ENCODE measurements around the gene CAPG. TPM values are rescaled to one million over a fixed set of nuclear protein-coding genes. Genes with fewer than 3 reads are reported as not detected.
A peak's percentile ranks its signal among the peaks of the same experiment; 100 is the strongest.

CAPG gene
- total and polyA plus RNA-seq, 2 experiments from 2014 or later = 249 to 346 TPM

GRCh38 chr2:85395912-85396475 is 14.2 kb downstream of the CAPG start:
- in situ Hi-C loops (cut with MboI) = no loop called here
- Histone ChIP-seq H3K36me3 (ENCODE audit: low read depth) (peaks cover 15% of the 10 kb centered on the region), H3F3A (ENCODE audit: insufficient read depth) (peaks cover 26% of the 10 kb centered on the region), H3K9me3 (ENCODE audit: low read depth) (no peaks in the 10 kb centered on the region), H3K27me3 (replicated peaks; ENCODE audit: insufficient read depth) (no peaks in the 10 kb centered on the region), H3K9me2 (ENCODE audit: insufficient read depth) (no peaks in the 10 kb centered on the region), H3K4me3 (no peak overlapping the region), H3K9ac (no peak overlapping the region), H3K4me1 (ENCODE audit: insufficient read depth) (peaks cover 19% of the 10 kb centered on the region), H3K27ac (no peak overlapping the region), H3K4me2 (ENCODE audit: unreplicated experiment) (no peak overlapping the region), H2AFZ (no peak overlapping the region), H3K79me2 (ENCODE audit: insufficient read depth) (no peaks in the 10 kb centered on the region), H4K20me1 (ENCODE audit: insufficient read depth) (no peaks in the 10 kb centered on the region)
- 89 to 92% methylated on average over 14 of the region's 14 CpGs for WGBS, 2 experiments (ENCODE audit: low coverage in 1 of 2, low lambda C conversion rate in 2 of 2, missing lambda C conversion rate in 2 of 2)
- TF ChIP-seq EZH2 (IDR thresholded peaks at IDR 0.05; ENCODE audit: insufficient read depth, poor library complexity, severe bottlenecking) = no peak
- no peak for TF ChIP-seq EZH2phosphoT487 (IDR thresholded peaks at IDR 0.05; ENCODE audit: insufficient read depth, low read depth)
- DNase-seq = no peak

GRCh38 chr2:85394976-85395375 is 15.2 kb downstream of the CAPG start:
- H3K9me3 ChIP-seq (ENCODE audit: low read depth) = no peaks in the 10 kb centered on the region
- in situ Hi-C loops (cut with MboI) = no loop called here
- H3K9me2 ChIP-seq (ENCODE audit: insufficient read depth) = no peaks in the 10 kb centered on the region
- no peaks in the 10 kb centered on the region for H3K27me3 ChIP-seq (replicated peaks; ENCODE audit: insufficient read depth)
- no peaks in the 10 kb centered on the region for H4K20me1 ChIP-seq (ENCODE audit: insufficient read depth)
- peaks cover 15% of the 10 kb centered on the region for H3K36me3 ChIP-seq (ENCODE audit: low read depth)
- DNase-seq = no peak
- no peak overlapping the region for H3K27ac ChIP-seq
- H3K9ac ChIP-seq = no peak overlapping the region
- 58 to 65% methylated on average over 6 of the region's 6 CpGs for whole genome bisulfite sequencing, 2 experiments (ENCODE audit: low coverage in 1 of 2, low lambda C conversion rate in 2 of 2, missing lambda C conversion rate in 2 of 2)
- H3K79me2 ChIP-seq (ENCODE audit: insufficient read depth) = no peaks in the 10 kb centered on the region
- no peak overlapping the region for H3K4me2 ChIP-seq (ENCODE audit: unreplicated experiment)
- H3F3A ChIP-seq (ENCODE audit: insufficient read depth) = peaks cover 26% of the 10 kb centered on the region
- H3K4me1 ChIP-seq (ENCODE audit: insufficient read depth) = peaks cover 19% of the 10 kb centered on the region
- no peak overlapping the region for H3K4me3 ChIP-seq
- TF ChIP-seq EZH2phosphoT487 (IDR thresholded peaks at IDR 0.05; ENCODE audit: insufficient read depth, low read depth) (no peak), EZH2 (IDR thresholded peaks at IDR 0.05; ENCODE audit: insufficient read depth, poor library complexity, severe bottlenecking) (no peak)
- H2AFZ ChIP-seq = no peak overlapping the region

- Histone ChIP-seq H3K9me3 (ENCODE audit: low read depth) (no peaks in the 10 kb centered on the region), H3K79me2 (ENCODE audit: insufficient read depth) (no peaks in the 10 kb centered on the region), H3K9ac (peak overlapping the region; percentile 16; the same call in 1 of the 2 replicates), H3K27ac (peak overlapping the region; percentile 38), H3K27me3 (replicated peaks; ENCODE audit: insufficient read depth) (no peaks in the 10 kb centered on the region), H3K4me3 (no peak overlapping the region), H2AFZ (no peak overlapping the region), H3K9me2 (ENCODE audit: insufficient read depth) (no peaks in the 10 kb centered on the region), H3K4me2 (ENCODE audit: unreplicated experiment) (peak overlapping the region; percentile 35), H4K20me1 (ENCODE audit: insufficient read depth) (no peaks in the 10 kb centered on the region), H3K36me3 (ENCODE audit: low read depth) (peaks cover 15% of the 10 kb centered on the region), H3F3A (ENCODE audit: insufficient read depth) (peaks cover 26% of the 10 kb centered on the region), H3K4me1 (ENCODE audit: insufficient read depth) (peaks cover 19% of the 10 kb centered on the region)
- WGBS, 2 experiments (ENCODE audit: low coverage in 1 of 2, low lambda C conversion rate in 2 of 2, missing lambda C conversion rate in 2 of 2) = 33 to 48% methylated on average over 4 of the region's 4 CpGs
- in situ Hi-C loops (cut with MboI) = no loop called here
- TF ChIP-seq EZH2phosphoT487 (IDR thresholded peaks at IDR 0.05; ENCODE audit: insufficient read depth, low read depth) (no peak), EZH2 (IDR thresholded peaks at IDR 0.05; ENCODE audit: insufficient read depth, poor library complexity, severe bottlenecking) (no peak)
- DNase-seq = no peak
These were observed 15.9 kb downstream of the CAPG start for GRCh38 chr2:85394261-85394681.

DNA sequence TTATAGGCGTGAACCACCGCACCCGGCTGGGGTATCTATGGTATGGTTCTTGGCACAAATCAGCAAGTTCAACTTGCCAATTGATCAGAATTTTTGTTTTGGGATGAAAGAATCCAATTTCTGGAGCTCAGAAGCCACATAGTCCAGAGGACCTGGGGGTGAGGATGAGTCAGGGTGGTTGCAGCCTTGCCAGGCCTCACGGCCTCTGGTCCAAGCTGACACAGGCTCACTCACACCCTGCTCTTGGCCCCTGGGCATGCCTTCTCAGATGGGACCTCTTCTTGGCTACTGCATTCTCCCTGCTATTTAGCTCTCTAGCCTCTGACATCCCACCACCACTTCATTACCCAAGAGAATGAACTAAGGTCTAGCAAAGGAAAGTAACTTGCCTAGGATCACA is 16.3 kb downstream of the CAPG start:
- H3K4me1 ChIP-seq (ENCODE audit: insufficient read depth) = peaks cover 19% of the 10 kb centered on the region
- H3K27ac ChIP-seq = peak overlapping the region; percentile 38
- H4K20me1 ChIP-seq (ENCODE audit: insufficient read depth) = no peaks in the 10 kb centered on the region
- H3K36me3 ChIP-seq (ENCODE audit: low read depth) = peaks cover 15% of the 10 kb centered on the region
- H3K9me2 ChIP-seq (ENCODE audit: insufficient read depth) = no peaks in the 10 kb centered on the region
- H3K4me2 ChIP-seq (ENCODE audit: unreplicated experiment) = peak overlapping the region; percentile 35
- H3K9me3 ChIP-seq (ENCODE audit: low read depth) = no peaks in the 10 kb centered on the region
- H3F3A ChIP-seq (ENCODE audit: insufficient read depth) = peaks cover 26% of the 10 kb centered on the region
- no peak overlapping the region for H3K4me3 ChIP-seq
- H3K79me2 ChIP-seq (ENCODE audit: insufficient read depth) = no peaks in the 10 kb centered on the region
- WGBS, 2 experiments (ENCODE audit: low coverage in 1 of 2, low lambda C conversion rate in 2 of 2, missing lambda C conversion rate in 2 of 2) = 52 to 59% methylated on average over 4 of the region's 4 CpGs
- no peak overlapping the region for H2AFZ ChIP-seq
- H3K27me3 ChIP-seq (replicated peaks; ENCODE audit: insufficient read depth) = no peaks in the 10 kb centered on the region
- peak; percentile 86 for DNase-seq
- TF ChIP-seq EZH2 (IDR thresholded peaks at IDR 0.05; ENCODE audit: insufficient read depth, poor library complexity, severe bottlenecking) = no peak
- no peak for TF ChIP-seq EZH2phosphoT487 (IDR thresholded peaks at IDR 0.05; ENCODE audit: insufficient read depth, low read depth)
- H3K9ac ChIP-seq = peak overlapping the region; percentile 16; the same call in 1 of the 2 replicates
- in situ Hi-C loops (cut with MboI) = no loop called here

All from GM23248 (cell line).